Smooth muscle cell (in vitro differentiated cells): ENCODE data around the gene FAM222A. TPM values are rescaled to one million over a fixed set of nuclear protein-coding genes. Genes with fewer than 3 reads are reported as not detected.

Source experiments
- DNase-seq: peaks from one replicate; lab custom pipeline; 2025; ENCODE audit not compliant: unreplicated experiment; lab: John Stamatoyannopoulos, UW
- H2AFZ ChIP-seq: fragments of 200-600 bp; sonication (generic); 2 replicates; pipeline ENCODE4 v1.6.0; 2016; ENCODE audit warnings: antibody characterized with exemption, low read depth, mild to moderate bottlenecking
- H3F3A ChIP-seq: fragments of 200-600 bp; sonication (generic); 2 replicates; pipeline ENCODE4 v1.6.0; 2017; ENCODE audit warnings: antibody characterized with exemption, low read depth
- H3K27ac ChIP-seq: fragments of 200-600 bp; sonication (generic); 2 replicates; pipeline ENCODE4 v1.5.1; 2016; ENCODE audit warnings: low read depth, mild to moderate bottlenecking
- H3K27me3 ChIP-seq: fragments of 200-600 bp; sonication (generic); 2 replicates; pipeline ENCODE4 v1.6.1; 2016; ENCODE audit warnings: low read depth, mild to moderate bottlenecking
- H3K36me3 ChIP-seq: fragments of 200-600 bp; sonication (generic); 2 replicates; pipeline ENCODE4 v1.5.1; 2016; ENCODE audit warnings: low read depth
- H3K4me1 ChIP-seq: fragments of 200-600 bp; sonication (generic); 2 replicates; pipeline ENCODE4 v1.5.1; 2016; ENCODE audit warnings: low read depth
- H3K4me2 ChIP-seq: fragments of 200-600 bp; sonication (generic); 2 replicates; pipeline ENCODE4 v1.6.0; 2016; ENCODE audit warnings: mild to moderate bottlenecking
- H3K4me3 ChIP-seq: fragments of 200-600 bp; sonication (generic); 2 replicates; pipeline ENCODE4 v1.5.1; 2016; ENCODE audit warnings: mild to moderate bottlenecking
- H3K79me2 ChIP-seq: fragments of 200-600 bp; sonication (generic); 2 replicates; pipeline ENCODE4 v1.6.0; 2016; ENCODE audit warnings: low read depth, mild to moderate bottlenecking
- H3K9ac ChIP-seq: fragments of 200-600 bp; sonication (generic); 2 replicates; pipeline ENCODE4 v1.6.0; 2016; ENCODE audit warnings: low read depth
- H3K9me3 ChIP-seq: fragments of 200-600 bp; sonication (generic); replicated peaks from 2 replicates; pipeline ENCODE4 v1.5.1; 2016; ENCODE audit warnings: low read depth
- H4K20me1 ChIP-seq: fragments of 200-600 bp; sonication (generic); 2 replicates; pipeline ENCODE4 v1.6.0; 2016; ENCODE audit warnings: low read depth
- WGBS: methylation state at CpG from one replicate; pipeline ENCODE4 v1.1.7; 2016; ENCODE audit warnings: low lambda C conversion rate; 5-methylcytosine and 5-hydroxymethylcytosine counted together
- polyA plus RNA-seq: library from polyadenylated mRNA; unstranded; fragments of >200 nt; fragmentation: Nextera tagmentation; extraction: Ambion mirVana; gene quantifications from 2 replicates; pipeline ENCODE4 v1.2.1, GENCODE V29; 2016
- total RNA-seq: library from RNA; depleted of rRNA; stranded (reverse); fragments of >200 nt; gene quantifications from 2 replicates; pipeline ENCODE4 v1.2.3, GENCODE V29; 2014
- TF ChIP-seq, protein P1 (sequence below): fragments of 200-600 bp; sonication (generic); IDR thresholded peaks from 2 replicates; pipeline ENCODE4 v1.5.1; 2017; ENCODE audit warnings: borderline replicate concordance, mild to moderate bottlenecking, antibody characterized with exemption; ENCODE audit not compliant: insufficient read depth, poor library complexity, severe bottlenecking

FAM222A gene
- total and polyA plus RNA-seq, 2 experiments from 2014 or later: 0.85 to 1.7 TPM

GRCh38 chr12:109728921-109729320, 15.3 kb downstream of the FAM222A start:
- Histone ChIP-seq H3K4me2 (no peak overlapping the region), H4K20me1 (no peaks in the 10 kb centered on the region), H3K36me3 (no peaks in the 10 kb centered on the region), H3K27me3 (no peaks in the 10 kb centered on the region), H2AFZ (no peak overlapping the region), H3K9me3 (no peaks in the 10 kb centered on the region), H3F3A (no peaks in the 10 kb centered on the region), H3K9ac (no peak overlapping the region), H3K4me3 (no peak overlapping the region), H3K27ac (no peak overlapping the region), H3K79me2 (no peaks in the 10 kb centered on the region), H3K4me1 (peaks cover 21% of the 10 kb centered on the region)
- DNase-seq: no peak
- TF ChIP-seq, protein P1, sequence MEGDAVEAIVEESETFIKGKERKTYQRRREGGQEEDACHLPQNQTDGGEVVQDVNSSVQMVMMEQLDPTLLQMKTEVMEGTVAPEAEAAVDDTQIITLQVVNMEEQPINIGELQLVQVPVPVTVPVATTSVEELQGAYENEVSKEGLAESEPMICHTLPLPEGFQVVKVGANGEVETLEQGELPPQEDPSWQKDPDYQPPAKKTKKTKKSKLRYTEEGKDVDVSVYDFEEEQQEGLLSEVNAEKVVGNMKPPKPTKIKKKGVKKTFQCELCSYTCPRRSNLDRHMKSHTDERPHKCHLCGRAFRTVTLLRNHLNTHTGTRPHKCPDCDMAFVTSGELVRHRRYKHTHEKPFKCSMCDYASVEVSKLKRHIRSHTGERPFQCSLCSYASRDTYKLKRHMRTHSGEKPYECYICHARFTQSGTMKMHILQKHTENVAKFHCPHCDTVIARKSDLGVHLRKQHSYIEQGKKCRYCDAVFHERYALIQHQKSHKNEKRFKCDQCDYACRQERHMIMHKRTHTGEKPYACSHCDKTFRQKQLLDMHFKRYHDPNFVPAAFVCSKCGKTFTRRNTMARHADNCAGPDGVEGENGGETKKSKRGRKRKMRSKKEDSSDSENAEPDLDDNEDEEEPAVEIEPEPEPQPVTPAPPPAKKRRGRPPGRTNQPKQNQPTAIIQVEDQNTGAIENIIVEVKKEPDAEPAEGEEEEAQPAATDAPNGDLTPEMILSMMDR: no peak
- 92% methylated on average over 1 of the region's 1 CpG for WGBS

- Histone ChIP-seq H3F3A (no peaks in the 10 kb centered on the region), H3K4me1 (peaks cover 24% of the 10 kb centered on the region), H3K36me3 (no peaks in the 10 kb centered on the region), H3K27me3 (peaks cover 1% of the 10 kb centered on the region), H3K79me2 (no peaks in the 10 kb centered on the region), H3K27ac (no peak overlapping the region), H3K4me2 (no peak overlapping the region), H3K9ac (no peak overlapping the region), H4K20me1 (no peaks in the 10 kb centered on the region), H2AFZ (no peak overlapping the region), H3K9me3 (no peaks in the 10 kb centered on the region), H3K4me3 (no peak overlapping the region)
- no peak for DNase-seq
- WGBS: 93% methylated on average over 18 of the region's 18 CpGs
- TF ChIP-seq, protein P1: no peak
Observed at GRCh38 chr12:109729371-109729781, 15.8 kb downstream of the FAM222A start.

GRCh38 chr12:109729801-109730200, 16.2 kb downstream of the FAM222A start:
- no peak for DNase-seq
- Histone ChIP-seq H3K27me3 (peaks cover 5% of the 10 kb centered on the region), H4K20me1 (no peaks in the 10 kb centered on the region), H3K9ac (no peak overlapping the region), H3K4me3 (no peak overlapping the region), H2AFZ (no peak overlapping the region), H3K79me2 (no peaks in the 10 kb centered on the region), H3K9me3 (no peaks in the 10 kb centered on the region), H3F3A (no peaks in the 10 kb centered on the region), H3K27ac (no peak overlapping the region), H3K36me3 (no peaks in the 10 kb centered on the region), H3K4me2 (no peak overlapping the region), H3K4me1 (peaks cover 29% of the 10 kb centered on the region)
- WGBS: 91% methylated on average over 9 of the region's 9 CpGs
- TF ChIP-seq, protein P1: no peak
